Measurements from ENCODE around the gene PDRG1. TPM values are rescaled to one million over a fixed set of nuclear protein-coding genes. Genes with fewer than 3 reads are reported as not detected.

The PDRG1 gene
- total RNA-seq, 2 experiments from 2014 or later = 12.9 to 13.9 TPM

DNA sequence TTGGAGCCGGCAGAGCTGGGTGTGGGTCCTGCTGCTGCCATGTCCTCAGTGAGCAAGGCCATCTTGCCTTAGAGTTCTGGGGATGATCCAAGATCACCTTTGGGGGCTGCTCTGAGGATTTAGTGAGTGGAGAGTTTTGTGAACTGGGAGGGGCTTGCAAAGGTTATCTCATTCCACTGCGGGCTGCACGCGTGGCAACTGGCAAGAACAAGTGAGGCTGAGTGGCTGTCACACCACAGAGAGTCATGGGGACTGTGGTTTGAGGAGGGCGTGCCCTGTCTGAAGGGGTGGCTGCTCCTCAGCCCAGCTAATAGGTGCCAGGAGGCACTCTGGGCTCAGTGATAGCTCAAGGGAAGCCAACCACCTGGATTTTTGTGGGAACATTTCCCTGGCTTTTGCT, 43.8 kb downstream of the PDRG1 start:
- Mint-ChIP-seq H3K4me1 (no peaks in the 10 kb centered on the region), H3K36me3 (ENCODE audit: low read depth) (no peaks in the 10 kb centered on the region), H3K27me3 (peaks cover 6% of the 10 kb centered on the region), H3K4me3 (no peak overlapping the region), H3K27ac (no peak overlapping the region), H3K9me3 (no peaks in the 10 kb centered on the region)
- POLR2A ChIA-PET = no interaction called here
- no peak for DNase-seq
- CTCF ChIA-PET = no interaction called here

DNA sequence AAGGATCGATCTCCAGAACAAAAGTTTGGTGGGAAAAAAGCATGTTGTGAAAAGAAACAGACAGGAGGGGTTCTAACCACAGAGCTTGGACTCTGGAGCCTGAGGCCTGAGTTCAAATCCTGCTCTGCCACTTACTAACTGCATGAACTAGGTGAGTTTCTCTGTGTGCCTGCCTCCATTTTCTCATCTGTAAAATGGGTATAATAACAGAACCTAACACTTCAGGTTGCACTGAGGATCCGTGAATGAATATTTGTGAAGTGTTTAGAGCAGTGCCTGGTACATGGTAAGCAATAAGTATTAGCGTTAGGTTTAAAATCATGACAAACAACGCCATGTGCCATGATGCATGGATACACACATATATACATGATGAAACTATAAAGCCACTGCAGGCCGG, 44.8 kb downstream of the PDRG1 start:
- Mint-ChIP-seq H3K4me1 (no peaks in the 10 kb centered on the region), H3K27ac (no peak overlapping the region), H3K9me3 (no peaks in the 10 kb centered on the region), H3K36me3 (ENCODE audit: low read depth) (no peaks in the 10 kb centered on the region), H3K4me3 (no peak overlapping the region), H3K27me3 (peaks cover 6% of the 10 kb centered on the region)
- CTCF ChIA-PET = no interaction called here
- no peak for DNase-seq
- POLR2A ChIA-PET = no interaction called here

DNA sequence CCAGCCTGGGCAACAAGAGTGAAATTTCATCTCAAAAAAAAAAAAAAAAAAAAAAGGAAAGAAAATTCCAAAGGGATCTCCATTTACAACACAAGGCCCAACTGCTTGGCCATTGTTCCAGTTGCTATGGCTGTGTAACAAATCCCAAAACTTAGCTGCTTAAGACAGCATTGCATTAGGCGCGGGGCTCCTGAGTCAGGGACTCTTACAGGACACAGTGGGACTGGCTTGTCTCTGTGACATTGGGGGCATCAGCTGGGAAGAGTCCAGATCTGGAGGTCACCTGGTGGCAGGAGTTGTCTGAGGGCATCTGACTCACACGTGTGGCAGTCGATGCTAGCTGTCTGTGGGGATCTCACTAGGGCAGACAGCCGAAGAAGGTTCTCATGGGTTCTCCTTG, 45.8 kb downstream of the PDRG1 start:
- Mint-ChIP-seq H3K36me3 (ENCODE audit: low read depth) (no peaks in the 10 kb centered on the region), H3K27me3 (peaks cover 6% of the 10 kb centered on the region), H3K27ac (no peak overlapping the region), H3K4me1 (no peaks in the 10 kb centered on the region), H3K4me3 (no peak overlapping the region), H3K9me3 (no peaks in the 10 kb centered on the region)
- no peak for DNase-seq
- POLR2A ChIA-PET = no interaction called here
- CTCF ChIA-PET = interaction anchor here (0.6 to 0.7 kb wide), 2 partner anchors 136 to 187 kb away, joined by 3 read pairs; no protein-coding TSS in a partner anchor

DNA sequence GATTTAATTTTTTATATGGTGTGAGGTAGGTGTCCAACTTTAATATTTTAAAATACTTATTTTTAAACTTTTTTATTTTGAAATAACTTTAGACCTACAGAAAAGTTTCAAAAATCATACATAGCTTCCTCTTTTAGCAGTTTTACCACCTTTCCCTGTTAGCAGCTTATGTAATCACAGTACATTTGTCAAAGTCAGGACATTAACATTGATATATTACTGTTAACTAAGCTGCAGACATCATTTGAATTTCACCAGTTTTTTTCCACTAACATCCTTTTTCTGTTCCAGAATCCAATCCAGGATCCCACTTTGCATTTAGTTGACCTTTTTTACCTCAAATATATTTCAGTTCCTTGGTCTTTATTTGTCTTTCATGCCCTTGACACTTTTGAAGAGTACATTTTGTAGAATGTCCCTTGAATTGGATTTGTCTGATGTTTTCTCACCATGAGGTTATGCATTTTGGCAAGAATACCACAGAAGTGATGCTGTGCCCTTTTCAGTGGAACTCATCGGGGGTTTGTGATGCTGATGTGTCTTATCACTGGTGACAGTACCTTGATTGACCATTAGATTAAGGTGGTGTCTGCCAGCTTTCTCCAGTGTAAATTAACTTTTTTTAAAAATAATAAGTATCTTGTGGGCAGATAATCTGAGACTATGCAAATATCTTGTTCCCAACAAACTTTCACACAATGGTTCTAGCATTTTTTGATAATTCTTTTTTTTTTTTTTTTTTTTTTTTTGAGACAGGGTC, 48.0 kb downstream of the PDRG1 start:
- Mint-ChIP-seq H3K9me3 (no peaks in the 10 kb centered on the region), H3K4me3 (no peak overlapping the region), H3K27ac (no peak overlapping the region), H3K4me1 (no peaks in the 10 kb centered on the region), H3K27me3 (peaks cover 6% of the 10 kb centered on the region), H3K36me3 (ENCODE audit: low read depth) (no peaks in the 10 kb centered on the region)
- DNase-seq = no peak
- ChIA-PET CTCF (no interaction called here), POLR2A (no interaction called here)

DNA sequence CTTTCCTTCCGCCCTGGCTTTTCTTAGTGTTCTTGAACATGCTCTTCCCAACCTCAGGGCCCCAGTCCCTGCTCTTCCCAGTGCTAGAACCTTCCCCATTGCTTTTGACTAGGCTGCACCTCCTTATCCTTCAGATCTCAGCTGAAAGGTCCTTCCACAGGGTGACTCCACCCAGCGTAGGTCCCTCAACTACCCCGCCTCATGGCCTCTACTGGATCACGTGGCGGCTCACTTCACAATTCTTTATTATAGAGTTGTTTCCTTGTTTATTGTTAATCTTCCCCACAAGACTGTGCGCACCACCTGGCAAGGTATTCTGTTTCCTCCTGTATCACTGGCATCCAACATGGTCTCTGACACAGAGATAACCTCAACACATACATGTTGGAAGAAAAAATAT, 50.2 kb downstream of the PDRG1 start:
- DNase-seq = no peak
- POLR2A ChIA-PET = no interaction called here
- Mint-ChIP-seq H3K27me3 (peaks cover 13% of the 10 kb centered on the region), H3K9me3 (no peaks in the 10 kb centered on the region), H3K4me1 (no peaks in the 10 kb centered on the region), H3K4me3 (no peak overlapping the region), H3K27ac (no peak overlapping the region), H3K36me3 (ENCODE audit: low read depth) (no peaks in the 10 kb centered on the region)
- CTCF ChIA-PET = no interaction called here

DNA sequence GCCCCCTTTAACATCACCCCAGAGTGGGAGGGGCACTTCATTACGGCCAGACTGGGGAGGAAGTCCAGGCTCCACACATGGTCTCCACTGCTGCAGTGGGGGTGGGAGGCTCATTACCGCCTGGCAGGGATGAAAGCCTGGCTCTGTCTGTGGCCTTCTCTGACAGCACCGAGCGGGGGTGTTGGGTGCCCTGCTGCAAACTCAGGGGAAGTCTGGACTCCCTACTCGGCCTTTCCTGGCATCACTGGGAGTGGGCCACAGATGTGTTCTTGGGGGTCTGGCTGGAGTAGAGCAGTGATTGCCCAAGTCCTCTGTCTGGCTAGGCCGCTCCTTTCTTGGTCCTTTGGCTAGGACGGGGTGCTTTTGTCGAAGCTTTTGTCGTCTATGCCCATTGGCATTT, 54.3 kb downstream of the PDRG1 start:
- peaks cover 9% of the 10 kb centered on the region for H3K27me3 Mint-ChIP-seq
- ChIA-PET CTCF (no interaction called here), POLR2A (no interaction called here)
- H3K4me3 Mint-ChIP-seq = no peak overlapping the region
- no peaks in the 10 kb centered on the region for H3K9me3 Mint-ChIP-seq
- H3K27ac Mint-ChIP-seq = no peak overlapping the region
- no peaks in the 10 kb centered on the region for H3K4me1 Mint-ChIP-seq
- no peaks in the 10 kb centered on the region for H3K36me3 Mint-ChIP-seq (ENCODE audit: low read depth)
- no peak for DNase-seq

DNA sequence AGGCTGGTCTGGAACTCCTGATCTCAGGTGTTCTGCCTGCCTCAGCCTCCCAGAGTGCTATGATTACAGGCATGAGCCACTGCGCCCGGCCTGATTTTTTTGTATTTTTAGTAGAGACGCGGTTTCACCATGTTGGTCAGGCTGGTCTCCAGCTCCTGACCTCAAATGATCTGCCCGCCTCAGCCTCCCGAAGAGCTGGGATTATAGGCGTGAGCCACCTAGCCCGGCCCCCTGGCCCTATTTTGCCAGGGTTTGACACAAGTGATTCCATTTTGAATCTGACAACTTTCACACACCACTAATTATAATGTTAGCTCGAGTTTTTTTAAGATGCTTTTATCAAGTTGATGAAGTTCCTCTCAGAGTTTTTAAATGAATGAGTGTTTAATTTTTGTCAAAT, 55.8 kb downstream of the PDRG1 start:
- Mint-ChIP-seq H3K27me3 (peaks cover 11% of the 10 kb centered on the region), H3K36me3 (ENCODE audit: low read depth) (no peaks in the 10 kb centered on the region), H3K9me3 (no peaks in the 10 kb centered on the region), H3K27ac (no peak overlapping the region), H3K4me1 (no peaks in the 10 kb centered on the region), H3K4me3 (no peak overlapping the region)
- DNase-seq = no peak
- POLR2A ChIA-PET = no interaction called here
- CTCF ChIA-PET = interaction anchor here (1.2 to 1.3 kb wide), 2 partner anchors 23 to 73 kb away, joined by 3 read pairs; no protein-coding TSS in a partner anchor

DNA sequence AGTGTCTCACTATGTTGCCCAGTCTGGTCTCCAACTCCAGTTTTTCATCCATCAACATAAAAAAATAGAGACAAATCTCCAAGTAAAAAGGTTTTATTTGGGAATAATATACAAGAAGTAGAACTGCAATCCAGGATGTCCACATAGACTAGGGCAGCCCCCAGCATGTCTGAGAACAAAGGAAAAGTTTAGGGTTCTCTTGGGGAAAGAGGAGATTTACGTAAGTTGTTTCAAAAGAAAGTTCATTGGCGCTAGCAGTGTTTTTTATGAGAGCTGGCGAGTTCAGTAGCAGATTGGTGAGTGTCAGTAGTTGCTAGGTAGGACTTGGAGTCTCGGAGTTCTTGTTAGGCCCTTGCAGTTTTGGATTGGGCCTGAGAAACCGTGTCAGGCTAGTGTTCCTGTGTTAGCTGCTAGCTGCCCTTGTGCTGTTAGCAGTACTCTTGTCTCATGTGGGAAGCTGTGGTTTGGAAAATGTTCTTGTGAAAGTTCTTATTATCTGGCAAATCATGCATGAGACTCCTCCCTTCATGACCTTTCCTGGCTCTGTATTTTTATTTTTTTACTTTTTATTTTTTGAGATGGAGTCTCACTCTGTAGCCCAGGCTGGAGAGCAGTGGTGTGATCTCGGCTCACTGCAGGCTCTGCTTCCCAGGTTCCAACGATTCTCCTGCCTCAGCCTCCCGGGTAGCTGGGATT, 56.7 kb downstream of the PDRG1 start:
- DNase-seq = peak; percentile 24
- Mint-ChIP-seq H3K9me3 (no peaks in the 10 kb centered on the region), H3K27ac (no peak overlapping the region), H3K4me1 (no peaks in the 10 kb centered on the region), H3K36me3 (ENCODE audit: low read depth) (no peaks in the 10 kb centered on the region), H3K27me3 (peaks cover 11% of the 10 kb centered on the region), H3K4me3 (no peak overlapping the region)
- ChIA-PET CTCF (interaction anchor here (1.3 kb wide), 1 partner anchor 72 kb away, joined by 3 read pairs; no protein-coding TSS in a partner anchor), POLR2A (no interaction called here)

Other genes with a start within 250 kb of the PDRG1 start
- 10 to 100 TPM; 57.1 to 58.8 TPM for gene BCL2L1, start 229.2 kb downstream of the PDRG1 start, total RNA-seq
- 100 to 1,000 TPM; 164 to 193 TPM for gene TPX2, start 212.8 kb downstream of the PDRG1 start, total RNA-seq
- under 1 TPM; 0.52 to 0.87 TPM for gene MYLK2, start 132.7 kb downstream of the PDRG1 start, total RNA-seq
- not detected for gene FOXS1, start 106.4 kb downstream of the PDRG1 start, total RNA-seq
- gene DUSP15, start 81.5 kb downstream of the PDRG1 start, total RNA-seq = not detected
- gene TTLL9, start 81.4 kb downstream of the PDRG1 start, total RNA-seq = not detected
- gene XKR7, start 16.1 kb upstream of the PDRG1 start, total RNA-seq = under 1 TPM in 1 of 2 experiments, not detected in 1; 0.05 TPM
- gene CCM2L, start 58.4 kb upstream of the PDRG1 start, total RNA-seq = not detected
- gene HCK, start 100.2 kb upstream of the PDRG1 start, total RNA-seq = not detected
- gene TM9SF4, start 157.7 kb upstream of the PDRG1 start, total RNA-seq = 10 to 100 TPM; 36.8 to 44.2 TPM

All from activated CD4-positive, alpha-beta T cell treated with anti-CD3 and anti-CD28 coated beads, Interleukin-2, amount 10 ng/mL, durations not matched to agents 7 days and 5 days (primary cell).